ENCODE results near the gene SLFNL1. TPM values are rescaled to one million over a fixed set of nuclear protein-coding genes. Genes with fewer than 3 reads are reported as not detected.

Gene SLFNL1
- polyA plus RNA-seq, 2 of the 4 experiments (the other 2 are of a cell fraction), result 0.01 to 0.03 TPM

DNA sequence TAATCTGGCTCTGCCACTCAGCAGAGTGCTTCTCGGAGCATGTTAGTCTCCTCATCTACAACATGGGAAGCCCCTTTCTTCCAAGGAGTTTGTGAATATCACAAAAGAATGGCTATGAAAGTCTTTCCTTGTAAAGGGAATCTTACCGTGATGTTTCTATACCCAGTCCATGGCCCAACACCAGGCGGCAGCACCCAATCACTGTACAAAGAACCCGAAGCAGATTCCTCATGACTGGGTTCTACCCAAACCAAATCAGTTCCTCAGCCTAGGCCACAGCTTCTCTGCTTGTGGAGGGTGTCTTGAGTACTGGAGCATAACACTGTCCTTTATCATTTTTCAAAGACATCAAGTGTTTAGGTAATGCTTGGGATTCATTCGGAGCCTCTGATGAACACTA is 16.6 kb upstream of the SLFNL1 start:
- H3K27ac ChIP-seq, result no peak overlapping the region
- ATAC-seq (peak in 1 of 2 experiments; percentile 13; a peak in 1 of 6 replicates), FAIRE-seq (no peak), DNase-seq (ENCODE audit: low read depth in 1 of 2, low spot score in 1 of 2) (no peak)
- ChIA-PET CTCF (interaction anchor here (0.8 to 1.7 kb wide), 4 partner anchors 16 to 377 kb away, joined by 3 to 5 read pairs (median 4); no protein-coding TSS in a partner anchor), POLR2A (no interaction called here)
- no peak overlapping the region for H3K4me3 ChIP-seq
- H3K9me3 ChIP-seq, result no peaks in the 10 kb centered on the region
- no peaks in the 10 kb centered on the region for H3K4me1 ChIP-seq
- WGBS (ENCODE audit: missing lambda C conversion rate), result 90% methylated on average over 5 of the region's 5 CpGs
- H3K4me2 ChIP-seq, result no peak overlapping the region
- TF ChIP-seq NR3C1 (IDR thresholded peaks at IDR 0.05) (no peak), RAD21 (conservative IDR thresholded peaks at IDR 0.05 in 1 of 2, IDR thresholded peaks at IDR 0.05 in 1 of 2) (peak; percentile 23 to 35; a peak in 3 of 5 replicates), TFCP2L1 (CRISPR knock-in tag; IDR thresholded peaks at IDR 0.05) (no peak), RCOR1 (IDR thresholded peaks at IDR 0.05; ENCODE audit: low read depth, low read length) (no peak), BCL3 (IDR thresholded peaks at IDR 0.05) (no peak), BHLHE40 (IDR thresholded peaks at IDR 0.05; ENCODE audit: low read depth, low read length) (no peak), RARB (CRISPR knock-in tag; IDR thresholded peaks at IDR 0.05) (no peak), PHF8 (IDR thresholded peaks at IDR 0.05; ENCODE audit: borderline replicate concordance, low read depth) (no peak), E2F6 (IDR thresholded peaks at IDR 0.05; ENCODE audit: borderline replicate concordance, low read depth) (no peak), GATA3 (IDR thresholded peaks at IDR 0.05; ENCODE audit: borderline replicate concordance) (no peak)
- TF ChIP-seq, protein P1, sequence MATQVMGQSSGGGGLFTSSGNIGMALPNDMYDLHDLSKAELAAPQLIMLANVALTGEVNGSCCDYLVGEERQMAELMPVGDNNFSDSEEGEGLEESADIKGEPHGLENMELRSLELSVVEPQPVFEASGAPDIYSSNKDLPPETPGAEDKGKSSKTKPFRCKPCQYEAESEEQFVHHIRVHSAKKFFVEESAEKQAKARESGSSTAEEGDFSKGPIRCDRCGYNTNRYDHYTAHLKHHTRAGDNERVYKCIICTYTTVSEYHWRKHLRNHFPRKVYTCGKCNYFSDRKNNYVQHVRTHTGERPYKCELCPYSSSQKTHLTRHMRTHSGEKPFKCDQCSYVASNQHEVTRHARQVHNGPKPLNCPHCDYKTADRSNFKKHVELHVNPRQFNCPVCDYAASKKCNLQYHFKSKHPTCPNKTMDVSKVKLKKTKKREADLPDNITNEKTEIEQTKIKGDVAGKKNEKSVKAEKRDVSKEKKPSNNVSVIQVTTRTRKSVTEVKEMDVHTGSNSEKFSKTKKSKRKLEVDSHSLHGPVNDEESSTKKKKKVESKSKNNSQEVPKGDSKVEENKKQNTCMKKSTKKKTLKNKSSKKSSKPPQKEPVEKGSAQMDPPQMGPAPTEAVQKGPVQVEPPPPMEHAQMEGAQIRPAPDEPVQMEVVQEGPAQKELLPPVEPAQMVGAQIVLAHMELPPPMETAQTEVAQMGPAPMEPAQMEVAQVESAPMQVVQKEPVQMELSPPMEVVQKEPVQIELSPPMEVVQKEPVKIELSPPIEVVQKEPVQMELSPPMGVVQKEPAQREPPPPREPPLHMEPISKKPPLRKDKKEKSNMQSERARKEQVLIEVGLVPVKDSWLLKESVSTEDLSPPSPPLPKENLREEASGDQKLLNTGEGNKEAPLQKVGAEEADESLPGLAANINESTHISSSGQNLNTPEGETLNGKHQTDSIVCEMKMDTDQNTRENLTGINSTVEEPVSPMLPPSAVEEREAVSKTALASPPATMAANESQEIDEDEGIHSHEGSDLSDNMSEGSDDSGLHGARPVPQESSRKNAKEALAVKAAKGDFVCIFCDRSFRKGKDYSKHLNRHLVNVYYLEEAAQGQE (IDR thresholded peaks at IDR 0.05), result no peak
- TF ChIP-seq, protein P2, sequence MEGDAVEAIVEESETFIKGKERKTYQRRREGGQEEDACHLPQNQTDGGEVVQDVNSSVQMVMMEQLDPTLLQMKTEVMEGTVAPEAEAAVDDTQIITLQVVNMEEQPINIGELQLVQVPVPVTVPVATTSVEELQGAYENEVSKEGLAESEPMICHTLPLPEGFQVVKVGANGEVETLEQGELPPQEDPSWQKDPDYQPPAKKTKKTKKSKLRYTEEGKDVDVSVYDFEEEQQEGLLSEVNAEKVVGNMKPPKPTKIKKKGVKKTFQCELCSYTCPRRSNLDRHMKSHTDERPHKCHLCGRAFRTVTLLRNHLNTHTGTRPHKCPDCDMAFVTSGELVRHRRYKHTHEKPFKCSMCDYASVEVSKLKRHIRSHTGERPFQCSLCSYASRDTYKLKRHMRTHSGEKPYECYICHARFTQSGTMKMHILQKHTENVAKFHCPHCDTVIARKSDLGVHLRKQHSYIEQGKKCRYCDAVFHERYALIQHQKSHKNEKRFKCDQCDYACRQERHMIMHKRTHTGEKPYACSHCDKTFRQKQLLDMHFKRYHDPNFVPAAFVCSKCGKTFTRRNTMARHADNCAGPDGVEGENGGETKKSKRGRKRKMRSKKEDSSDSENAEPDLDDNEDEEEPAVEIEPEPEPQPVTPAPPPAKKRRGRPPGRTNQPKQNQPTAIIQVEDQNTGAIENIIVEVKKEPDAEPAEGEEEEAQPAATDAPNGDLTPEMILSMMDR (IDR thresholded peaks at IDR 0.05), result peak; percentile 24; the same call in 1 of the 3 replicates

- WGBS (ENCODE audit: missing lambda C conversion rate), result 97% methylated on average over 3 of the region's 3 CpGs
- ChIA-PET POLR2A (no interaction called here), CTCF (interaction anchor here (0.8 to 1.7 kb wide), 2 partner anchors 85 to 378 kb away, joined by 3 to 5 read pairs; no protein-coding TSS in a partner anchor)
These were observed 15.8 kb upstream of the SLFNL1 start for GRCh38 chr1:41037116-41037903.

More at GRCh38 chr1:41037116-41037903, 15.8 kb upstream of the SLFNL1 start:
- no peak for FAIRE-seq
- H3K4me2 ChIP-seq, result no peak overlapping the region
- TF ChIP-seq MYC (IDR thresholded peaks at IDR 0.05; ENCODE audit: borderline replicate concordance, low read length), result no peak
- TF ChIP-seq HOXA7 (CRISPR knock-in tag; IDR thresholded peaks at IDR 0.05), result no peak
- no peak for TF ChIP-seq HES2 (IDR thresholded peaks at IDR 0.05)
- TF ChIP-seq POLR2AphosphoS2 (conservative IDR thresholded peaks at IDR 0.05; ENCODE audit: low read length), result peak; percentile 82; the same call in 1 of the 2 replicates
- no peak overlapping the region for H3K4me3 ChIP-seq
- H3K4me1 ChIP-seq, result no peaks in the 10 kb centered on the region
- ATAC-seq, result no peak; a peak in 1 of 6 replicates
- no peaks in the 10 kb centered on the region for H3K9me3 ChIP-seq
- DNase-seq (ENCODE audit: low read depth in 1 of 2, low spot score in 1 of 2), result no peak
- no peak overlapping the region for H3K27ac ChIP-seq
